Kidney (tissue), 14 donors: ENCODE data around the gene COL8A2. TPM values are rescaled to one million over a fixed set of nuclear protein-coding genes. Genes with fewer than 3 reads are reported as not detected.

ENCODE experiments used
- DNase-seq, 5 donors: peaks; one replicate each; pipeline ENCODE4 v3.0.0-alpha.2; 2013 to 2020
- FAIRE-seq: peaks from 2 replicates; lab custom pipeline; 2012; peaks lifted over from hg19 to GRCh38; lab: Jason Lieb, UNC
- H3K27ac ChIP-seq, 2 donors: one replicate each; pipeline ENCODE4 v1.7.0; 2013; ENCODE audit warnings: low read depth in 2 of 2, low read length in 2 of 2, inconsistent platforms in 1 of 2
- H3K27me3 ChIP-seq: one replicate; pipeline ENCODE4 v1.7.1; 2013; ENCODE audit warnings: low read length, inconsistent platforms; ENCODE audit not compliant: control insufficient read depth, insufficient read depth
- H3K36me3 ChIP-seq, 3 donors: one replicate each; pipeline versions ENCODE4 v1.7.0 to v1.7.1; 2013; ENCODE audit warnings: low read length in 3 of 3, control low read depth in 1 of 3, inconsistent platforms in 1 of 3; ENCODE audit not compliant: insufficient read depth in 3 of 3, control insufficient read depth in 2 of 3
- H3K4me1 ChIP-seq, 3 donors: one replicate each; pipeline versions ENCODE4 v1.7.0 to v1.7.1; 2013; ENCODE audit warnings: low read length in 3 of 3, inconsistent platforms in 1 of 3, low read depth in 1 of 3; ENCODE audit not compliant: control insufficient read depth in 2 of 3, insufficient read depth in 2 of 3
- H3K4me3 ChIP-seq, 3 donors: one replicate each; pipeline versions ENCODE4 v1.7.0 to v1.8.1; 2013; ENCODE audit warnings: low read length in 3 of 3, control low read depth in 1 of 3, inconsistent platforms in 1 of 3
- H3K9ac ChIP-seq, 3 donors: one replicate each; pipeline versions ENCODE4 v1.7.0 to v1.7.1; 2013; ENCODE audit warnings: low read length in 3 of 3, control low read depth in 1 of 3, inconsistent platforms in 1 of 3
- H3K9me3 ChIP-seq, 3 donors: one replicate each; pipeline versions ENCODE4 v1.7.0 to v1.7.1; 2013; ENCODE audit warnings: low read length in 3 of 3, control low read depth in 1 of 3, inconsistent platforms in 1 of 3; ENCODE audit not compliant: control insufficient read depth in 2 of 3, insufficient read depth in 1 of 3
- intact Hi-C: fragments of 100-400 bp; cut with DNase I; formaldehyde crosslinking; loops from one replicate; pipeline ENCODE4 v1.11.1; 2022
- polyA plus RNA-seq: library from polyadenylated mRNA; stranded (reverse); fragments of 350-450 nt; fragmentation: Illumina TruSeq; extraction: RNeasy Lipid Tissue Mini Kit (QIAGEN cat#74804); gene quantifications from one replicate; pipeline ENCODE4 v1.2.3, GENCODE V29; 2014; ENCODE audit warnings: low read depth, low replicate concordance; ENCODE audit not compliant: insufficient read depth
- total RNA-seq: library from RNA; stranded (reverse); fragmentation: NEBNext Ultra II Directional; extraction: Animal tissue kit (Norgen Biotek cat#: 25700); gene quantifications from one replicate; pipeline ENCODE4 v1.2.1, GENCODE V29; 2021
- TF ChIP-seq, protein P1 (sequence below): IDR thresholded peaks from 3 replicates; pipeline ENCODE4 v1.5.1; 2012; ENCODE audit warnings: mild to moderate bottlenecking, moderate library complexity, borderline replicate concordance; ENCODE audit not compliant: insufficient read depth; ENCODE audit errors: extremely low read depth
- donor health status: control.
- donor health status: control.
- donor health status: control.
- donor health status: control.
- donor health status: control.
- donor health status: DM: yes; HTN: yes; CAD: no.
- donor health status: Normal renal cell carcinoma (clear cell type).

The COL8A2 gene
- total and polyA plus RNA-seq, 2 donors from 2014 or later, result 0.90 to 6.4 TPM

DNA sequence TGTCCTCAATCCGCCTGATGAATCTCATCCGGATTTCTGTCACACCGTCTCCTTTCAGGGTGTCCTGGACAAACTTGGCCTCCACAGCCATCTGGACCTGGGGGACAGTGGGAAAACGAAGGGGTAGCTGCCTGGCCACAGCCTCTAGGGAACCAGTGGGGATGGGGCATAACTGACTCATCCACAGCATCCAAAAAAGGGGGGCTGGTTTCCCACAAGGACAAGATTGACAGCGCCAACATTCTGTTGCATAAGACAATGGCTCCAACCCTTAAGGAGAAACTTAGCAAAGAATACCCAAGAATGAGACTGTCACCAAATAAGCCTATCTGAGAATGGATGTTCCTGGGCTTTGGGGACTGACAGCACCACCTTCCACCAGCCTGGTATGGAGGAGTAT is 12.2 kb upstream of the COL8A2 start:
- no peak overlapping the region for H3K9ac ChIP-seq
- intact Hi-C loops, result no loop called here
- FAIRE-seq, result no peak

DNA sequence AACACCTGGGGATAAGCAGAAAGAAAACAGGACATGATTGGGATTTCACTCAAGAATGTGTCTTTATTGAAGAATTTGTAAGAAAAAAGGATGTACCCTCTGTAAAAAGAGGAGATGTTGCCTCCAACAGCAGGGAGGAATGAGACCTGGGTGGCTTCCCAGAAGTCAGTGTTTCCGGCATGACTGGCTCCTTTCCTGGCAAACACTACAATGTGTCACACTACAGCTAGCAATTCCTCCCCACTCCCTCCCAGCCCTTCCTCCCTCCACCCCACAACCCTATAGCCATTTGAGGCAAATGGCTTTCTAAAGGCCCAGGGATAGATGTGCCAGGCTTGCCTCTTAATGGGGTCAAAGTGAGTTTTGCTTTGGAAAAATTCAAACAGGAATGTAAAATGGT is 11.5 kb upstream of the COL8A2 start:
- Histone ChIP-seq H3K4me3 (no peak overlapping the region), H3K9me3 (no peaks in the 10 kb centered on the region), H3K9ac (no peak overlapping the region), H3K27ac (no peak overlapping the region), H3K36me3 (peaks cover 0 to 27% (median 19%) of the 10 kb centered on the region in 3 donors), H3K4me1 (peaks cover 0 to 6% (median 6%) of the 10 kb centered on the region in 3 donors), H3K27me3 (no peaks in the 10 kb centered on the region)
- no peak for DNase-seq
- FAIRE-seq, result no peak
- intact Hi-C loops, result no loop called here
- TF ChIP-seq, protein P1, sequence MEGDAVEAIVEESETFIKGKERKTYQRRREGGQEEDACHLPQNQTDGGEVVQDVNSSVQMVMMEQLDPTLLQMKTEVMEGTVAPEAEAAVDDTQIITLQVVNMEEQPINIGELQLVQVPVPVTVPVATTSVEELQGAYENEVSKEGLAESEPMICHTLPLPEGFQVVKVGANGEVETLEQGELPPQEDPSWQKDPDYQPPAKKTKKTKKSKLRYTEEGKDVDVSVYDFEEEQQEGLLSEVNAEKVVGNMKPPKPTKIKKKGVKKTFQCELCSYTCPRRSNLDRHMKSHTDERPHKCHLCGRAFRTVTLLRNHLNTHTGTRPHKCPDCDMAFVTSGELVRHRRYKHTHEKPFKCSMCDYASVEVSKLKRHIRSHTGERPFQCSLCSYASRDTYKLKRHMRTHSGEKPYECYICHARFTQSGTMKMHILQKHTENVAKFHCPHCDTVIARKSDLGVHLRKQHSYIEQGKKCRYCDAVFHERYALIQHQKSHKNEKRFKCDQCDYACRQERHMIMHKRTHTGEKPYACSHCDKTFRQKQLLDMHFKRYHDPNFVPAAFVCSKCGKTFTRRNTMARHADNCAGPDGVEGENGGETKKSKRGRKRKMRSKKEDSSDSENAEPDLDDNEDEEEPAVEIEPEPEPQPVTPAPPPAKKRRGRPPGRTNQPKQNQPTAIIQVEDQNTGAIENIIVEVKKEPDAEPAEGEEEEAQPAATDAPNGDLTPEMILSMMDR, result no peak

More for the DNA sequence above, 12.2 kb upstream of the COL8A2 start:
- Histone ChIP-seq H3K9me3 (no peaks in the 10 kb centered on the region), H3K27ac (no peak overlapping the region), H3K36me3 (peaks cover 0 to 27% (median 19%) of the 10 kb centered on the region in 3 donors), H3K4me1 (peaks cover 0 to 6% (median 6%) of the 10 kb centered on the region in 3 donors), H3K4me3 (no peak overlapping the region), H3K27me3 (no peaks in the 10 kb centered on the region)
- no peak for DNase-seq
- TF ChIP-seq, protein P1, result no peak

- H3K27ac ChIP-seq, result no peak overlapping the region
- FAIRE-seq (no peak), DNase-seq (no peak)
- H3K9me3 ChIP-seq, result no peaks in the 10 kb centered on the region
- intact Hi-C loops, result no loop called here
- no peak overlapping the region for H3K9ac ChIP-seq
- peaks cover 0 to 27% (median 19%) of the 10 kb centered on the region in 3 donors for H3K36me3 ChIP-seq
- peaks cover 0 to 6% (median 6%) of the 10 kb centered on the region in 3 donors for H3K4me1 ChIP-seq
- no peaks in the 10 kb centered on the region for H3K27me3 ChIP-seq
- H3K4me3 ChIP-seq, result no peak overlapping the region
- TF ChIP-seq, protein P1, result no peak
These were observed 10.8 kb upstream of the COL8A2 start for GRCh38 chr1:36135796-36136195.

DNA sequence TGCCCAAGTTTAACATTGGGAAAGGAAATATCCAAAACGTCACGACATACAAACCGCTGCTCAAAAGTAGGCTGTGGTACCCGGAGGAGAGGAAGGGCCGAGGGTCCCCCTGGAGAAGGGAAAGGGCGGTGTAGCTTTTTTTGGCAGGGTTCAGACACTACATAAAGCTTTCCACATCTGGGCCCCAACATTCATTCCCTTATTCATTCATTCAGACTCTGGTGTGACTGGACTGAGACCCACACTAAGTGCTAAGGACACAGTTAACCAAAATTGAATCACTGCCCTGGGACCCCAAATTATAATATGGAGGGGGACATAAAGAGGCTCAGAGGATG is 10.3 kb upstream of the COL8A2 start:
- H3K27me3 ChIP-seq, result no peaks in the 10 kb centered on the region
- DNase-seq (no peak), FAIRE-seq (no peak)
- no peak overlapping the region for H3K4me3 ChIP-seq
- peaks cover 0 to 4% (median 4%) of the 10 kb centered on the region in 3 donors for H3K4me1 ChIP-seq
- peaks cover 0 to 27% (median 19%) of the 10 kb centered on the region in 3 donors for H3K36me3 ChIP-seq
- TF ChIP-seq, protein P1, result no peak
- intact Hi-C loops, result no loop called here
- no peaks in the 10 kb centered on the region for H3K9me3 ChIP-seq
- H3K27ac ChIP-seq, result no peak overlapping the region
- no peak overlapping the region for H3K9ac ChIP-seq
